NCI-H1436 treated with DMSO at 0.1 percent for 48 hours (cell line): ENCODE measurements around the gene NCL.
"Not testable (repeated sequence)": the region's sequence is repeated elsewhere in the genome, so short reads cannot be mapped to it uniquely, and the experiment has no call there.

Source experiments
- DNase-seq: peaks from one replicate; lab custom pipeline; 2025; lab: John Stamatoyannopoulos, UW

The NCL gene

GRCh38 chr2:231430437-231430836 lies 33.8 kb downstream of the NCL start:
- DNase-seq = not testable (repeated sequence)

GRCh38 chr2:231429901-231430300 lies 34.4 kb downstream of the NCL start:
- no peak for DNase-seq

- DNase-seq = no peak
Measured at GRCh38 chr2:231429152-231429551, 35.1 kb downstream of the NCL start.

- DNase-seq = no peak
Measured at GRCh38 chr2:231427116-231427515, 37.2 kb downstream of the NCL start.

GRCh38 chr2:231425811-231426703 lies 38.2 kb downstream of the NCL start:
- DNase-seq = no peak

GRCh38 chr2:231425291-231425810 lies 38.9 kb downstream of the NCL start:
- no peak for DNase-seq

GRCh38 chr2:231423176-231423575 lies 41.1 kb downstream of the NCL start:
- no peak for DNase-seq

- DNase-seq = no peak
Measured at GRCh38 chr2:231422056-231422455, 42.2 kb downstream of the NCL start.

- no peak for DNase-seq
Measured at GRCh38 chr2:231421051-231421580, 43.2 kb downstream of the NCL start.

- no peak for DNase-seq
Measured at GRCh38 chr2:231418820-231419640, 45.3 kb downstream of the NCL start.

GRCh38 chr2:231415029-231415428 lies 49.3 kb downstream of the NCL start:
- DNase-seq = no peak

- DNase-seq = no peak
Measured at GRCh38 chr2:231413921-231414476, 50.3 kb downstream of the NCL start.

GRCh38 chr2:231413456-231413855 lies 50.8 kb downstream of the NCL start:
- DNase-seq = no peak

- DNase-seq = no peak
Measured at GRCh38 chr2:231412618-231412963, 51.7 kb downstream of the NCL start.

GRCh38 chr2:231411831-231412617 lies 52.3 kb downstream of the NCL start:
- DNase-seq = no peak

- no peak for DNase-seq
Measured at GRCh38 chr2:231411237-231411636, 53.0 kb downstream of the NCL start.

- no peak for DNase-seq
Measured at GRCh38 chr2:231410293-231411004, 53.8 kb downstream of the NCL start.

- DNase-seq = no peak
Measured at GRCh38 chr2:231409776-231410175, 54.5 kb downstream of the NCL start.

- not testable (repeated sequence) for DNase-seq
Measured at GRCh38 chr2:231408304-231408703, 56.0 kb downstream of the NCL start.

GRCh38 chr2:231407686-231408085 lies 56.6 kb downstream of the NCL start:
- not testable (repeated sequence) for DNase-seq
